HCT116 (cell line): ENCODE results near the gene ALDH1L2. TPM values are rescaled to one million over a fixed set of nuclear protein-coding genes. Genes with fewer than 3 reads are reported as not detected.

Experiments used
- ATAC-seq: fragments of 200-7000 bp; cut with Tn5 transposase; 2 replicates; pipeline ENCODE4 v1.9.1; 2020; ENCODE audit warnings: mild to moderate bottlenecking, moderate library complexity
- BruUV-seq: library from RNA; stranded (reverse); fragments of 400-500 nt; replicated peaks from 2 replicates; lab custom pipeline; 2021; lab: Mats Ljungman, UMichigan
- CTCF ChIA-PET: fragments of 300-600 bp; sonication (Branson Sonifier 250); formaldehyde crosslinking; loops from one replicate; lab custom pipeline; 2021; ENCODE audit warnings: antibody characterized with exemption; lab: Charles Lee
- POLR2A ChIA-PET: fragments of 300-600, 350-600 bp; sonication (Branson Sonifier 250); formaldehyde crosslinking; loops from one replicate; lab custom pipeline; 2021; ENCODE audit warnings: antibody characterized with exemption; lab: Charles Lee
- RAD21 ChIA-PET, 2 experiments: fragments of 300-600 bp; sonication (Branson Sonifier 250); formaldehyde crosslinking; loops; one replicate each; lab custom pipeline; 2023; ENCODE audit warnings: low total read pairs in 2 of 2; ENCODE audit not compliant: uncharacterized antibody in 2 of 2, unreplicated experiment in 2 of 2, low non-redundant PET in 1 of 2; lab: Charles Lee
- DNase-seq: peaks from one replicate; pipeline ENCODE4 v3.0.0-alpha.2; 2010; ENCODE audit warnings: low read depth, low spot score
- H2AFZ ChIP-seq: fragments of 200-600 bp; shearing (Covaris generic), sonication (generic); 2 replicates; pipeline ENCODE4 v1.6.1; 2017; ENCODE audit warnings: low read depth, mixed run types, mixed read lengths, antibody characterized with exemption, low read length; ENCODE audit not compliant: poor library complexity, severe bottlenecking
- H3K27ac ChIP-seq: 2 replicates; pipeline ENCODE4 v1.5.1; 2012; ENCODE audit warnings: low read depth, low read length
- H3K27me3 ChIP-seq: fragments of 200-600 bp; sonication (generic); 2 replicates; pipeline ENCODE4 v1.6.1; 2016; ENCODE audit warnings: mixed run types, low read length, mixed read lengths; ENCODE audit not compliant: insufficient read depth
- H3K36me3 ChIP-seq, 2 experiments: fragments of 200-500 bp in 1 of 2; fragments of 200-600 bp in 1 of 2; sonication (Bioruptor generic) in 1 of 2; sonication (generic) in 1 of 2; 2 replicates each; pipeline versions ENCODE4 v1.5.1 to v1.6.1; 2014 to 2016; ENCODE audit warnings: low read length in 2 of 2, inconsistent platforms in 1 of 2, mixed read lengths in 1 of 2, mixed run types in 1 of 2; ENCODE audit not compliant: insufficient read depth in 2 of 2, control insufficient read depth in 1 of 2
- H3K4me1 ChIP-seq, 2 experiments: fragments of 200-600 bp in 1 of 2; sonication (generic) in 1 of 2; 2 replicates each; pipeline versions ENCODE4 v1.5.1 to v1.6.1; 2012 to 2017; ENCODE audit warnings: low read length in 2 of 2, inconsistent platforms in 1 of 2, mild to moderate bottlenecking in 1 of 2, mixed read lengths in 1 of 2, mixed run types in 1 of 2, moderate library complexity in 1 of 2; ENCODE audit not compliant: insufficient read depth in 2 of 2, control insufficient read depth in 1 of 2
- H3K4me2 ChIP-seq: fragments of 200-600 bp; sonication (generic); 2 replicates; pipeline ENCODE4 v1.6.1; 2017; ENCODE audit warnings: mixed run types, low read length, mixed read lengths
- H3K4me3 ChIP-seq, 2 experiments: fragments of 200-600 bp in 1 of 2; sonication (generic) in 1 of 2; replicated peaks in 1 of 2; 2 replicates each; pipeline ENCODE4 v1.5.1; 2011 to 2016; ENCODE audit warnings: low read length in 2 of 2, control low read depth in 1 of 2, low read depth in 1 of 2, mild to moderate bottlenecking in 1 of 2, mixed read lengths in 1 of 2, mixed run types in 1 of 2
- H3K79me2 ChIP-seq: fragments of 200-600 bp; sonication (generic); 2 replicates; pipeline ENCODE4 v1.6.1; 2017; ENCODE audit warnings: mild to moderate bottlenecking, mixed run types, low read length, moderate library complexity, mixed read lengths; ENCODE audit not compliant: insufficient read depth
- H3K9ac ChIP-seq: fragments of 200-600 bp; sonication (generic); 2 replicates; pipeline ENCODE4 v1.6.1; 2016; ENCODE audit warnings: low read length, mixed read lengths
- H3K9me2 ChIP-seq: fragments of 200-600 bp; sonication (generic), shearing (Covaris generic); 2 replicates; pipeline ENCODE4 v1.6.1; 2017; ENCODE audit warnings: mixed run types, mild to moderate bottlenecking, moderate library complexity; ENCODE audit not compliant: insufficient read depth
- H3K9me3 ChIP-seq, 2 experiments: fragments of 200-500 bp in 1 of 2; fragments of 200-600 bp in 1 of 2; sonication (Bioruptor generic) in 1 of 2; sonication (generic) in 1 of 2; 2 replicates each; pipeline ENCODE4 v1.6.1; 2014 to 2017; ENCODE audit warnings: low read length in 2 of 2, mixed read lengths in 2 of 2, inconsistent platforms in 1 of 2, low read depth in 1 of 2, mild to moderate bottlenecking in 1 of 2, mixed run types in 1 of 2, moderate library complexity in 1 of 2; ENCODE audit not compliant: control insufficient read depth in 1 of 2, insufficient read depth in 1 of 2
- H4K20me1 ChIP-seq: fragments of 200-600 bp; sonication (generic), shearing (Covaris generic); 2 replicates; pipeline ENCODE4 v1.6.1; 2017; ENCODE audit warnings: mixed run types, mild to moderate bottlenecking, moderate library complexity; ENCODE audit not compliant: insufficient read depth
- CEBPB ChIP-seq: IDR thresholded peaks from 2 replicates; pipeline ENCODE4 v1.6.1; 2012; ENCODE audit warnings: low read depth
- ELF1 ChIP-seq: IDR thresholded peaks from 2 replicates; pipeline ENCODE4 v1.6.1; 2012; ENCODE audit warnings: low read depth, borderline replicate concordance
- EZH2 ChIP-seq: fragments of 200-600 bp; sonication (generic); IDR thresholded peaks from 2 replicates; pipeline ENCODE4 v1.6.1; 2017; ENCODE audit warnings: antibody characterized with exemption, mixed run types
- EZH2phosphoT487 ChIP-seq: fragments of 200-600 bp; IDR thresholded peaks from 2 replicates; pipeline ENCODE4 v1.6.1; 2018; ENCODE audit warnings: antibody characterized with exemption, borderline replicate concordance
- JUND ChIP-seq: IDR thresholded peaks from 2 replicates; pipeline ENCODE4 v1.6.1; 2012
- POLR2A ChIP-seq: IDR thresholded peaks from 2 replicates; pipeline ENCODE4 v1.7.0; 2011; ENCODE audit warnings: borderline replicate concordance; ENCODE audit not compliant: insufficient read depth, insufficient read length; ENCODE audit errors: extremely low read depth
- POLR2AphosphoS5 ChIP-seq: IDR thresholded peaks from 2 replicates; pipeline ENCODE4 v1.6.1; 2011; ENCODE audit warnings: mild to moderate bottlenecking, low read depth, low read length, moderate library complexity
- RAD21 ChIP-seq: IDR thresholded peaks from 2 replicates; pipeline ENCODE4 v1.6.1; 2012; ENCODE audit warnings: low read depth, mild to moderate bottlenecking
- SIN3A ChIP-seq: IDR thresholded peaks from 2 replicates; pipeline ENCODE4 v1.6.1; 2012; ENCODE audit warnings: low read depth
- SP1 ChIP-seq: IDR thresholded peaks from 2 replicates; pipeline ENCODE4 v1.6.1; 2012; ENCODE audit warnings: low read depth
- TCF7L2 ChIP-seq: IDR thresholded peaks from 2 replicates; pipeline ENCODE4 v1.7.0; 2011; ENCODE audit warnings: borderline replicate concordance, inconsistent platforms; ENCODE audit not compliant: insufficient read depth, insufficient read length; ENCODE audit errors: extremely low read depth
- ZFX ChIP-seq: fragments of 450-650 bp; IDR thresholded peaks from 2 replicates; pipeline ENCODE4 v1.6.1; 2017
- intact Hi-C: fragments of 100-400 bp; cut with micrococcal nuclease; formaldehyde crosslinking; loops from 2 replicates; pipeline ENCODE4 v1.10.0; 2022
- total RNA-seq: library from RNA; stranded (reverse); gene quantifications from one replicate; pipeline ENCODE4 v1.2.1, GENCODE V29; 2021; ENCODE audit not compliant: unreplicated experiment
- TF ChIP-seq, protein P1 (sequence below): IDR thresholded peaks from 2 replicates; pipeline ENCODE4 v1.6.1; 2012
- TF ChIP-seq, protein P2 (sequence below): IDR thresholded peaks from 2 replicates; pipeline ENCODE4 v1.6.1; 2012
- TF ChIP-seq, protein P3 (sequence below), 3 experiments: fragments of 200-600 bp in 1 of 3; sonication (generic) in 1 of 3; IDR thresholded peaks in 2 of 3; conservative IDR thresholded peaks in 1 of 3; 2 replicates each; pipeline ENCODE4 v1.5.1; 2012 to 2017; ENCODE audit warnings: low read depth in 2 of 3, low read length in 2 of 3, antibody characterized with exemption in 1 of 3, borderline replicate concordance in 1 of 3, control low read depth in 1 of 3, mild to moderate bottlenecking in 1 of 3, mixed read lengths in 1 of 3, mixed run types in 1 of 3, moderate library complexity in 1 of 3; ENCODE audit not compliant: insufficient read depth in 1 of 3

The ALDH1L2 gene
- total RNA-seq, 1 experiment from 2014 or later, result 1.5 TPM

- intact Hi-C loops, result no loop called here
- no TSS peak for BruUV-seq
- no peak overlapping the region for H2AFZ ChIP-seq
- no peaks in the 10 kb centered on the region for H3K4me1 ChIP-seq
- no peak overlapping the region for H3K27ac ChIP-seq
- no peaks in the 10 kb centered on the region for H3K79me2 ChIP-seq
- H4K20me1 ChIP-seq, result no peaks in the 10 kb centered on the region
- no peaks in the 10 kb centered on the region for H3K36me3 ChIP-seq
- no peak for ATAC-seq
- H3K9me2 ChIP-seq, result no peaks in the 10 kb centered on the region
- H3K27me3 ChIP-seq, result no peaks in the 10 kb centered on the region
- TF ChIP-seq EZH2 (no peak), EZH2phosphoT487 (no peak)
- TF ChIP-seq, all 23 proteins: peak for 0
- Histone ChIP-seq H3K4me3 (no peak overlapping the region), H3K9me3 (no peaks in the 10 kb centered on the region), H3K9ac (no peak overlapping the region), H3K4me2 (no peak overlapping the region)
- RAD21 ChIA-PET, result no interaction called here
- no peak for DNase-seq
- POLR2A ChIA-PET, result no interaction called here
- CTCF ChIA-PET, result no interaction called here
Observed at GRCh38 chr12:105071981-105072380, 12.3 kb downstream of the ALDH1L2 start.

- no peaks in the 10 kb centered on the region for H3K9me3 ChIP-seq
- H3K9me2 ChIP-seq, result no peaks in the 10 kb centered on the region
- TF ChIP-seq, protein P1, sequence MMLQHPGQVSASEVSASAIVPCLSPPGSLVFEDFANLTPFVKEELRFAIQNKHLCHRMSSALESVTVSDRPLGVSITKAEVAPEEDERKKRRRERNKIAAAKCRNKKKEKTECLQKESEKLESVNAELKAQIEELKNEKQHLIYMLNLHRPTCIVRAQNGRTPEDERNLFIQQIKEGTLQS, result no peak
- TF ChIP-seq TCF7L2 (no peak), EZH2phosphoT487 (no peak), CEBPB (no peak), ZFX (no peak), SIN3A (no peak), POLR2A (no peak), POLR2AphosphoS5 (no peak), SP1 (no peak), JUND (no peak), RAD21 (no peak), ELF1 (no peak)
- TF ChIP-seq, protein P2, sequence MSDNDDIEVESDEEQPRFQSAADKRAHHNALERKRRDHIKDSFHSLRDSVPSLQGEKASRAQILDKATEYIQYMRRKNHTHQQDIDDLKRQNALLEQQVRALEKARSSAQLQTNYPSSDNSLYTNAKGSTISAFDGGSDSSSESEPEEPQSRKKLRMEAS, result no peak
- TF ChIP-seq, protein P3, sequence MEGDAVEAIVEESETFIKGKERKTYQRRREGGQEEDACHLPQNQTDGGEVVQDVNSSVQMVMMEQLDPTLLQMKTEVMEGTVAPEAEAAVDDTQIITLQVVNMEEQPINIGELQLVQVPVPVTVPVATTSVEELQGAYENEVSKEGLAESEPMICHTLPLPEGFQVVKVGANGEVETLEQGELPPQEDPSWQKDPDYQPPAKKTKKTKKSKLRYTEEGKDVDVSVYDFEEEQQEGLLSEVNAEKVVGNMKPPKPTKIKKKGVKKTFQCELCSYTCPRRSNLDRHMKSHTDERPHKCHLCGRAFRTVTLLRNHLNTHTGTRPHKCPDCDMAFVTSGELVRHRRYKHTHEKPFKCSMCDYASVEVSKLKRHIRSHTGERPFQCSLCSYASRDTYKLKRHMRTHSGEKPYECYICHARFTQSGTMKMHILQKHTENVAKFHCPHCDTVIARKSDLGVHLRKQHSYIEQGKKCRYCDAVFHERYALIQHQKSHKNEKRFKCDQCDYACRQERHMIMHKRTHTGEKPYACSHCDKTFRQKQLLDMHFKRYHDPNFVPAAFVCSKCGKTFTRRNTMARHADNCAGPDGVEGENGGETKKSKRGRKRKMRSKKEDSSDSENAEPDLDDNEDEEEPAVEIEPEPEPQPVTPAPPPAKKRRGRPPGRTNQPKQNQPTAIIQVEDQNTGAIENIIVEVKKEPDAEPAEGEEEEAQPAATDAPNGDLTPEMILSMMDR (IDR thresholded peaks at IDR 0.05 in 2 of 3, conservative IDR thresholded peaks at IDR 0.05 in 1 of 3; ENCODE audit: borderline replicate concordance in 1 of 3, insufficient read depth in 1 of 3, low read depth in 2 of 3, low read length in 2 of 3), result no peak
- DNase-seq (no peak), ATAC-seq (no peak)
- no peaks in the 10 kb centered on the region for H4K20me1 ChIP-seq
- ChIA-PET RAD21 (no interaction called here), CTCF (no interaction called here), POLR2A (no interaction called here)
- no TSS peak for BruUV-seq
- no peak overlapping the region for H3K4me2 ChIP-seq
- no peaks in the 10 kb centered on the region for H3K4me1 ChIP-seq
- H2AFZ ChIP-seq, result no peak overlapping the region
- no peaks in the 10 kb centered on the region for H3K79me2 ChIP-seq
- no peaks in the 10 kb centered on the region for H3K27me3 ChIP-seq
- H3K36me3 ChIP-seq, result no peaks in the 10 kb centered on the region
- H3K9ac ChIP-seq, result no peak overlapping the region
- intact Hi-C loops, result no loop called here
- H3K4me3 ChIP-seq, result no peak overlapping the region
- no peak overlapping the region for H3K27ac ChIP-seq
Observed at GRCh38 chr12:105069936-105070702, 14.1 kb downstream of the ALDH1L2 start.
